ENCODE results near the gene SNX14.
"Not testable (repeated sequence)": the region's sequence is repeated elsewhere in the genome, so short reads cannot be mapped to it uniquely, and the experiment has no call there.

Gene SNX14

GRCh38 chr6:85591207-85591606, 2.5 kb downstream of the SNX14 start:
- Histone ChIP-seq H3K36me3 (ENCODE audit: control insufficient read depth, low read length) (peaks cover 31% of the 10 kb centered on the region), H3K4me1 (ENCODE audit: control insufficient read depth, low read length) (peaks cover 26% of the 10 kb centered on the region), H3K9me3 (ENCODE audit: control insufficient read depth, insufficient read depth, low read length) (no peaks in the 10 kb centered on the region), H3K27me3 (ENCODE audit: control insufficient read depth, low read length) (no peaks in the 10 kb centered on the region), H3K4me3 (ENCODE audit: low read length) (no peak overlapping the region), H3K9me2 (replicated peaks; ENCODE audit: control insufficient read depth, low read length) (no peaks in the 10 kb centered on the region), H4K20me1 (ENCODE audit: control insufficient read depth, insufficient read depth, low read depth, low read length) (no peaks in the 10 kb centered on the region), H3K79me2 (ENCODE audit: control insufficient read depth, low read length) (peaks cover 64% of the 10 kb centered on the region), H3F3A (ENCODE audit: control insufficient read depth, insufficient read depth) (peaks cover 17% of the 10 kb centered on the region), H3K4me2 (ENCODE audit: low read length) (no peak overlapping the region), H3K27ac (ENCODE audit: low read depth, low read length) (no peak overlapping the region)
- TF ChIP-seq EZH2phosphoT487 (IDR thresholded peaks at IDR 0.05; ENCODE audit: borderline replicate concordance, low read length): no peak
- TF ChIP-seq, protein P1, sequence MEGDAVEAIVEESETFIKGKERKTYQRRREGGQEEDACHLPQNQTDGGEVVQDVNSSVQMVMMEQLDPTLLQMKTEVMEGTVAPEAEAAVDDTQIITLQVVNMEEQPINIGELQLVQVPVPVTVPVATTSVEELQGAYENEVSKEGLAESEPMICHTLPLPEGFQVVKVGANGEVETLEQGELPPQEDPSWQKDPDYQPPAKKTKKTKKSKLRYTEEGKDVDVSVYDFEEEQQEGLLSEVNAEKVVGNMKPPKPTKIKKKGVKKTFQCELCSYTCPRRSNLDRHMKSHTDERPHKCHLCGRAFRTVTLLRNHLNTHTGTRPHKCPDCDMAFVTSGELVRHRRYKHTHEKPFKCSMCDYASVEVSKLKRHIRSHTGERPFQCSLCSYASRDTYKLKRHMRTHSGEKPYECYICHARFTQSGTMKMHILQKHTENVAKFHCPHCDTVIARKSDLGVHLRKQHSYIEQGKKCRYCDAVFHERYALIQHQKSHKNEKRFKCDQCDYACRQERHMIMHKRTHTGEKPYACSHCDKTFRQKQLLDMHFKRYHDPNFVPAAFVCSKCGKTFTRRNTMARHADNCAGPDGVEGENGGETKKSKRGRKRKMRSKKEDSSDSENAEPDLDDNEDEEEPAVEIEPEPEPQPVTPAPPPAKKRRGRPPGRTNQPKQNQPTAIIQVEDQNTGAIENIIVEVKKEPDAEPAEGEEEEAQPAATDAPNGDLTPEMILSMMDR (IDR thresholded peaks at IDR 0.05; ENCODE audit: low read depth, low read length, poor library complexity, severe bottlenecking): no peak

GRCh38 chr6:85585741-85586140, 7.9 kb downstream of the SNX14 start:
- Histone ChIP-seq H3K27me3 (ENCODE audit: control insufficient read depth, low read length) (no peaks in the 10 kb centered on the region), H3K9me2 (replicated peaks; ENCODE audit: control insufficient read depth, low read length) (no peaks in the 10 kb centered on the region), H3F3A (ENCODE audit: control insufficient read depth, insufficient read depth) (no peaks in the 10 kb centered on the region), H4K20me1 (ENCODE audit: control insufficient read depth, insufficient read depth, low read depth, low read length) (no peaks in the 10 kb centered on the region), H3K4me2 (ENCODE audit: low read length) (no peak overlapping the region), H3K36me3 (ENCODE audit: control insufficient read depth, low read length) (peaks cover 22% of the 10 kb centered on the region), H3K4me3 (ENCODE audit: low read length) (no peak overlapping the region), H3K4me1 (ENCODE audit: control insufficient read depth, low read length) (no peaks in the 10 kb centered on the region), H3K79me2 (ENCODE audit: control insufficient read depth, low read length) (peaks cover 94% of the 10 kb centered on the region), H3K27ac (ENCODE audit: low read depth, low read length) (no peak overlapping the region), H3K9me3 (ENCODE audit: control insufficient read depth, insufficient read depth, low read length) (peaks cover 10% of the 10 kb centered on the region; the same call in 1 of the 2 replicates)
- no peak for TF ChIP-seq EZH2phosphoT487 (IDR thresholded peaks at IDR 0.05; ENCODE audit: borderline replicate concordance, low read length)
- TF ChIP-seq, protein P1 (IDR thresholded peaks at IDR 0.05; ENCODE audit: low read depth, low read length, poor library complexity, severe bottlenecking): no peak

- H3K27me3 ChIP-seq (ENCODE audit: control insufficient read depth, low read length); H3K4me2 ChIP-seq (ENCODE audit: low read length); H3K27ac ChIP-seq (ENCODE audit: low read depth, low read length); H3K9me2 ChIP-seq (replicated peaks; ENCODE audit: control insufficient read depth, low read length); H4K20me1 ChIP-seq (ENCODE audit: control insufficient read depth, insufficient read depth, low read depth, low read length); H3F3A ChIP-seq (ENCODE audit: control insufficient read depth, insufficient read depth); H3K4me1 ChIP-seq (ENCODE audit: control insufficient read depth, low read length); H3K4me3 ChIP-seq (ENCODE audit: low read length): not testable (repeated sequence)
- H3K79me2 ChIP-seq (ENCODE audit: control insufficient read depth, low read length): peaks cover 95% of the 10 kb centered on the region
- peaks cover 10% of the 10 kb centered on the region; the same call in 1 of the 2 replicates for H3K9me3 ChIP-seq (ENCODE audit: control insufficient read depth, insufficient read depth, low read length)
- peaks cover 14% of the 10 kb centered on the region for H3K36me3 ChIP-seq (ENCODE audit: control insufficient read depth, low read length)
Measured at GRCh38 chr6:85582832-85583231, 10.8 kb downstream of the SNX14 start.

DNA sequence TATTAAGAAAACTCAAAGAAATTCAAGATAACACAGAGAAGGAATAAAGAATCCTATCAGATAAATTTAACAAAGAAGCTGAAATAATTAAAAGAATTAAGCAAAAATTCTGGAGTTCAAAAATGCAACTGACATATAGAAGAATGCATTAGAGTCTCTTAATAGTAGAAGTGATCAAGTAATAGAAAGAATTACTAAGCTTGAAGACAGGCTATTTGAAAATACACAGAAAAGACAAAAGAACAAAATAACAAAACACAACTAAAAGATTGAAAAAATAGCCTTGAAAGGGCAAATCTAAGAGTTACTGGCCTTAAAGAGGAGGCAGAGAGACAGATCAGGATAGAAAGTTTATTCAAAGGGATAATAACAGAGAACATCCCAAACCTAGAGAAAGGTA, 12.1 kb downstream of the SNX14 start:
- H3K4me1 ChIP-seq (ENCODE audit: control insufficient read depth, low read length): no peaks in the 10 kb centered on the region
- H3K27me3 ChIP-seq (ENCODE audit: control insufficient read depth, low read length): no peaks in the 10 kb centered on the region
- TF ChIP-seq, protein P1 (IDR thresholded peaks at IDR 0.05; ENCODE audit: low read depth, low read length, poor library complexity, severe bottlenecking): no peak
- TF ChIP-seq EZH2phosphoT487 (IDR thresholded peaks at IDR 0.05; ENCODE audit: borderline replicate concordance, low read length): no peak
- H3K36me3 ChIP-seq (ENCODE audit: control insufficient read depth, low read length): peaks cover 10% of the 10 kb centered on the region
- no peak overlapping the region for H3K27ac ChIP-seq (ENCODE audit: low read depth, low read length)
- H3F3A ChIP-seq (ENCODE audit: control insufficient read depth, insufficient read depth): no peaks in the 10 kb centered on the region
- H3K79me2 ChIP-seq (ENCODE audit: control insufficient read depth, low read length): peaks cover 96% of the 10 kb centered on the region
- H4K20me1 ChIP-seq (ENCODE audit: control insufficient read depth, insufficient read depth, low read depth, low read length): no peaks in the 10 kb centered on the region
- H3K4me3 ChIP-seq (ENCODE audit: low read length): no peak overlapping the region
- H3K4me2 ChIP-seq (ENCODE audit: low read length): no peak overlapping the region
- H3K9me2 ChIP-seq (replicated peaks; ENCODE audit: control insufficient read depth, low read length): no peaks in the 10 kb centered on the region
- peaks cover 10% of the 10 kb centered on the region; the same call in 1 of the 2 replicates for H3K9me3 ChIP-seq (ENCODE audit: control insufficient read depth, insufficient read depth, low read length)
